Stimulated activated CD8-positive, alpha-beta memory T cell treated with anti-CD3 and anti-CD28 coated beads, Interleukin-12 subunit alpha, Interleukin-12 subunit beta, amount 100 ng/mL, for 1 hour (primary cell): ENCODE results near the gene TF.
"Not testable (repeated sequence)": the region's sequence is repeated elsewhere in the genome, so short reads cannot be mapped to it uniquely, and the experiment has no call there.

ENCODE experiments used
- DNase-seq: peaks from one replicate; pipeline ENCODE4 v3.0.0-alpha.2; 2020; ENCODE audit warnings: low read depth

TF gene

GRCh38 chr3:133767607-133768006 is 21.4 kb downstream of the TF start:
- no peak for DNase-seq

GRCh38 chr3:133769536-133769935 is 23.3 kb downstream of the TF start:
- DNase-seq: no peak

DNA sequence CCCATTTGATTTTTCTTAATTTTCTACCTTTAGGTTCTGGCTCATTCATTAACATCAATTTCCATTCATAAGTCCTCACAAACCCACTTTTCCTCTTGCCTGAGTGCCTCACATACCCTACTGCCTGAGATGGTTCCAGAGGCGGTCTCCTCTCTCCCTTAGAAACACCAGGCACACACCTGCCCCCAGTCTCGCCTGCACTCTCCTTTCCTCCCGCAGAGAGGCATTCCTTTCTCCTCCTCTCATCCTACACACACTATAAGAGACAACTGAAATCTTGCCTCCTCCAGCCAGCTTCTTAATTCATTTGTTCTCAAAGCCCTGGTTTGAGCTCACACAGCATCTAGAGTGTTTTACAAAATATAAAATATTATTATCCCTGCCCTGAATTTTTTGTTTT is 27.5 kb downstream of the TF start:
- no peak for DNase-seq

GRCh38 chr3:133775309-133775708 is 29.1 kb downstream of the TF start:
- no peak for DNase-seq

- DNase-seq: no peak
Measured at GRCh38 chr3:133775835-133776234, 29.6 kb downstream of the TF start.

- DNase-seq: no peak
Measured at GRCh38 chr3:133776794-133777438, 30.7 kb downstream of the TF start.

DNA sequence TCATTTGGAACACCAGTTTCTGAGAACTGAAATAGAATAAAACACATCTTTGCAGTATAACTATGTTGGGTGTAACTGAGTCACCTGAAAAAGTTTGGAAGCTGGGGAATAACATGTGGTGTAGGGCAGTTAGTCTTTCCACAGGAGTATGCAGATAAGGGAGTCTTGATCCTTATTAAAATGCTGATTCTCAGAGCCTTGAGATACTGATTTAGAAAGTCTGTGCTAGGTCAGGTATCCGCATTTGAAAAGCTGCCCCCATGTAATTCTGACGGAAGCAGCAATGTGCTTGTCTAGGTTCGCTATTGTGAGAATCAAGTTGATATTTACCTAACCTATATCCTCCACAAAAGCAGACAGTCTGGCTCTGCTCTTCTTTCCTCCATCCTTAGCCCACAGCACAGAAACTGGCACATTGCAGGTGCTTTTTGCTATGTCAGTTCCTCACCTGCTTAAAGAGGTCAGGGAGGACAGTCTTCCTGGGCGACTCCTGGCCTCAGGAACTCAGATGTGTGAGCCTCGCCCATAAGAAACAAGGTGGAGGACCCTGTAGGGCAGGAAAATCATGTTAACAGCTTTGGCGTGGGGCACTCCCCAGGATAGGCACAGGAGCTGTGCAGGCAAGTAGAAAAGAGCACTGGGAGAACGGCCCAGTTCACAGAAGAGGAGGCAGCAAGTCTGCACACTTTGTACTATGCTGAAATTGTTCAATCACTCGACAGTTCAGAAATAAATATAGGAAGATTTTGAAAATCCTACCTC is 31.8 kb downstream of the TF start:
- no peak for DNase-seq

DNA sequence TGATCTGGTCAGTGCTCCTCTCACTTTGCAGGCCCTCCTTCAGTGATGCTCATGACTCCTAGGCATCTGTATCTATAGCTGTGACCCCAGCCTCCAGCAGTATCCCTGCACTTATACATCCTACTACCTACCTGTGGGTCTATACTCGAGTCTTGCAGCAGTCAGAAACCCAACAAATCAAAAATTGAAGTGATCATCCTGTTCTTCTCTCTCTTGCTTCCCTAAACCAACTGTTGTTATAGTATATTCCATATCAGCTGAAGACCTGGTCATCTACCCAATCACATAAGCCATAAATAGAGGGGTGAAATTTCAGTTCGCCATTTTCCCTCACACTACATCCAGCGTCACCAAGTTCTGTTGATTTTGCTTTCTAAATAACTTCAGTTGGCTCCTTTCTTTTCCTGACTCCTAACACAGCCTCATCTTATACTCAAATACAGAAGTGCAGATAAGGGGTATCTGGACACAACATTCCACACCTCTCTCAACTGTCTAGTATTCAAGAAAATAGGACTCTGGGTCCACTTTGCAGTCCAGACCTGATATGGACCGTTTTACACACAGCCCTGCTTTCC is 33.5 kb downstream of the TF start:
- no peak for DNase-seq

DNA sequence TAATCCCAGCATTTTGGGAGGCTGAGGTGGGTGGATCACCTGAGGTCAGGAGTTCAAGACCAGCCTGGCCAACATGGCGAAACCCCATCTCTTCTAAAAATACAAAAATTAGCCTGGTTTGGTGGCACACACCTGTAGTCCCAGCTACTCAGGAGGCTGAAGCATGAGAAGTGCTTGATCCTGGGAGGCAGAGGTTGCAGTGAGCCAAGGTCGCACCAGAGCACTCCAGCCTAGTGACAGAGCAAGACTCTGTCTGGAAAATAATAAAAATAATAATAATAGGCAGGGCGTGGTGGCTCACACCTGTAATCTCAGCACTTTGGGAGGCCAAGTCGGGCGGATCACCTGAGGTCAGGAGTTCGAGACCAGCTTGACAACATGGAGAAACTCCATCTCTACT is 34.6 kb downstream of the TF start:
- not testable (repeated sequence) for DNase-seq

DNA sequence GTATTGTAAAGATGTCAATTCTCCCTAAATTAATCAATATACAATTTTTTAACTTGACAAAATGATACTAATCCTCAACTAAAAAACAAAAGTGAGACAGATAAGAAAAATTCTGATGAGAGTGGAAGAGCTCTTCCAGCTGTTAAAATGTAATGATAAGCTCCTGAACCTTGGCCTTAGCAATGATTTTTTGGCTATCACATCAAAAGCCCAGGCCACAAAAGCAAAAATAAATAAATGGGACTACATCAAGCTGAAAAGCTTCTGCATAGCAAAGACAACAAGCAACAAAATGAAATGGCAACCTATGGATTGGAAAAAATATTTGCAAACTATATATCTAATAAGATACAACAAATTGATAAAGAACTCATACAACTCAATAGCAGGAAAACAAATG is 35.4 kb downstream of the TF start:
- no peak for DNase-seq

DNA sequence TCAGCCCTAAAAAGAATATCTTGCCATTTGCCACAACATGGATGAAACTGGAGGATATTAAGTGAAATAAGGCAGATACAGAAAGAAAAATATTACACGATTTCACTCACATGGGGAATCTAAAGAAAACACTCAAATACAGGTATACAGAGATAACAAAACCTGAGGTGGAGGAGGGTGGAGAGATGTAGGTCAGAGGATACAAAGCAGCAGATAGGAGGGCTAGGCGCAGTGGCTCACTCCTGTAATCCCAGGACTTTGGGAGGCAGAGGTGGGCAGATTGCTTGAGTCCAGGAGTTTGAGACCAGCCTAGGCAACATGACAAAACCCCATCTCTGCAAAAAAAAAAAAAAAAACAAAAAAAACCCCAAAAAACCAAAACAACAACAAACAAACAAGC is 36.3 kb downstream of the TF start:
- no peak for DNase-seq

DNA sequence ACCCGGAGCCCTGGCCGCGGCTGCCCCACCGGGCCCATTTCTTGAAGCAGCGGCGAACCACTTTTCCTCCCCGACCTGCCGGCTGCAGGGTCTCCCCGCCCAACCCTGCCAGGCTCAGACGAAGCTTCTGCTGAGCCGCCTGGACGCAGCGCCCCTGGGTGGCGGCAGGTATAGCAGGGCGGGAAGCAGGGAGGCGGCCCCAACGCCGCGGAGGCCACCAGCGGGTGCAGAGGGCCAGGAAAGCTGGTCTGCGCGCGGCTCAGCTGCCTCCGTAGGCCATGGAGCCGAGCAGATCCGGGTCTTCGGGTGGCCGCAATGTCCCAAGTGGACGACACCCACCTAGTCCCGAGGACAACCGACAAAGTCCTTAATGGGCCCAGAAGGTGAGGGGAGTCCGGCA is 37.6 kb downstream of the TF start:
- DNase-seq: no peak

- no peak for DNase-seq
Measured at GRCh38 chr3:133788024-133788423, 41.8 kb downstream of the TF start.

GRCh38 chr3:133792171-133792763 is 46.1 kb downstream of the TF start:
- no peak for DNase-seq

GRCh38 chr3:133797396-133798105 is 51.4 kb downstream of the TF start:
- no peak for DNase-seq

GRCh38 chr3:133799794-133800585 is 53.8 kb downstream of the TF start:
- DNase-seq: no peak

GRCh38 chr3:133803469-133803868 is 57.3 kb downstream of the TF start:
- no peak for DNase-seq

DNA sequence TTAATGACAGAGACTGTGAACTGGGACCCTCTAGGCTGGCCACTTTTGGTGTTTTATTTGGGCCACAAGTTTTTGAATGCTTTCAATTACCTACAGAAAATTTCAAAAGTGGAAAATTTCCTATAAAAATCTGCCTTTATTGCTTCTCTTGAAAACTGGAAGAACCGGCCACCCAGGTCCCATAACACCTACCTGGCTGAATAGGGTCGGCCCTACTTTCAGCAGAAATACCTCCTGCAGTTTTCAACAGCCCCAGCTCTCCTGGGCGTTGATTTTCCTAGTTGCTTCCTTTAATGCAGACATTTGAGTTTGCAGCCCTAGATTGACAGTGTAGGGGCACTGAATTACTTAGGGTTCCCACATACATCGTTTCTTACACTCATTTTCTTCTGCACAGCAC is 58.7 kb downstream of the TF start:
- no peak for DNase-seq

- no peak for DNase-seq
Measured at GRCh38 chr3:133805384-133805701, 59.1 kb downstream of the TF start.

- peak; percentile 93 for DNase-seq
Measured at GRCh38 chr3:133805702-133806475, 59.7 kb downstream of the TF start, which contains the start of gene SRPRB. SRPRB (plus strand) TSS chr3:133805815; CDS start chr3:133805849, 34 bp downstream.

GRCh38 chr3:133812872-133813271 is 66.7 kb downstream of the TF start:
- DNase-seq: no peak
